Right ventricle myocardium superior (tissue), 1 donor: ENCODE measurements around the gene TUBB8B. TPM values are rescaled to one million over a fixed set of nuclear protein-coding genes. Genes with fewer than 3 reads are reported as not detected.
"Not testable (repeated sequence)": the region's sequence is repeated elsewhere in the genome, so short reads cannot be mapped to it uniquely, and the experiment has no call there.

Experiments
- ATAC-seq: fragments of 200-7000 bp; cut with Tn5 transposase; one replicate; pipeline ENCODE4 v1.9.1; 2020; ENCODE audit warnings: mild to moderate bottlenecking; ENCODE audit not compliant: poor library complexity
- DNase-seq: peaks from one replicate; pipeline ENCODE4 v3.0.0-alpha.2; 2020
- intact Hi-C: fragments of 100-400 bp; cut with DNase I; formaldehyde crosslinking; loops from one replicate; pipeline ENCODE4 v1.11.2; 2022
- total RNA-seq: library from RNA; stranded (reverse); fragmentation: NEBNext Ultra II Directional; extraction: Animal tissue kit (Norgen Biotek cat#: 25700); gene quantifications from one replicate; pipeline ENCODE4 v1.2.1, GENCODE V29; 2021
- donor health status: DM: no; HTN: yes; CAD: no; lungs with severe emphysema.

The TUBB8B gene
- total RNA-seq, 1 donor from 2014 or later = not detected

DNA sequence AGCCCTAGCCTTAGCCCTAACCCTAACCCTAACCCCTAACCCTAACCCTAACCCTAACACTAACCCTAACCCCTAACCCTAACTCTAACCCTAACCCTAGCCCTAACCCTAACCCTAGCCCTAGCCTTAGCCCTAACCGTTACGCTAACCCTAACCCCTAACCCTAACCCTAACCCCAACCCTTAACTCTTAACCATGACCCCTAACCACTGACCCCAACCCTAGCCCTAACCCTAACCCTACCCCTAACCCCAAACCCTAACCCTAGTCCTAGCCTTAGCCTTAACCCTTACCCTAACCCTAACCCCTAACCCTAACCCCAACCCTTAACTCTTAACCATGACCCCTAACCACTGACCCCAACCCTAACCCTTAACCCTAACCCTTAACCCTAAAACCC, 14.2 kb upstream of the TUBB8B start:
- intact Hi-C loops, ATAC-seq, DNase-seq: not testable (repeated sequence)

DNA sequence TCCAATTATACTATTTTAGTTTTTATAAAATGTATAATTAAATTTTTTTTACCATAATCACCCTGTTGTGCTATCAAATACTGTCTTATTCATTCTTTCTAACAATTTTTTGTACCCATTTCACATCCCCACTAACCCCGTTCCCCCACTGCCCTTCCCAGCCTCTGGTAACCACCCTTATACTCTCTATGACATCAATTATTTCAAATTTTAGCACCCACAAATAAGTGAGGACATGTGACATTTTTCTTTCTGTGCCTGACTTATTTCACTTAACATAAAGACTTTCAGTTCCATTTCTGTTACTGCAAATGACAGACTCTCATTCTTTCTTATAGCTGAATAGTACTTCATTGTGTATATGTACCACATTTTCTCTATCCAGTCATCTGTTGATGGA, 5.0 kb upstream of the TUBB8B start:
- DNase-seq, ATAC-seq, intact Hi-C loops: not testable (repeated sequence)

DNA sequence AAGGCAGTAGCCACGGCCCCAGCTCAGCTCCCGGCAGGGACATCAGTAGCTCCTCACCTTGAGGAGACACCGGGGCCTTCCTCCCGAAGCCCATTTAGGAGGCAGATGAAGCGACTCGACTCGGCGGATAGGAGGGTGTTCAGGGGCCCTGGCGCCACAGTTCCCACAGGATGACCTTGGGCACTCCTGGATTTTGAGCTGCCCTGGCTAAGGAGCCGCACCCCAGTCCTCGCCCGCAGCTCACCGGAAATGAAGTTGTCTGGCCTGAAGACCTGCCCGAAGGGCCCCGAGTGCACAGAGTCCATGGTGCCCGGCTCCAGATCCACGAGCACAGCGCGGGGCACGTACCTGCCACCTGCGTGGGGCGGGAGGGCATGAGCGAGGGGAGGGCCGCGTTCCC, 719 bp downstream of the TUBB8B start:
- intact Hi-C loops, DNase-seq, ATAC-seq: not testable (repeated sequence)

DNA sequence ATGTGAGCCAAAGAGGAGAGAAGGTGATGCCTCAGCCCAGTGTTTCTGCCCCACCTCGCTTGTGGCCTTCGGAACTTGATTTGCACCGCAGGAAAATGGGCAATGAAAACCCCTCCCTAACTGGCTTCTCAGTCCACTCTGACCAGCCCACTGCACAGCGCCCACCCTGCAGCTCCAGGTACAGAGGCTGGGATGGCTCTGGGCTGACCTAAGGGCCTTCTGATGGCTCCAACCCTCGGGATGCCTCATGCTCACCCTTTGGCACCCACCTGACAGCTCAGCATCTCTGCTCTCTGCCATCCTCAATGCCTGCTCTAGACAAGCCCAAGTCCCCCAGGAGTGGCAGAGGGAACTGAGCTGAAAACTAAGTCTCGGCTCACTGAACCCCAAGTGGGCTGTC, 36.2 kb downstream of the TUBB8B start:
- intact Hi-C loops, DNase-seq: not testable (repeated sequence)
- ATAC-seq = peak; percentile 29

DNA sequence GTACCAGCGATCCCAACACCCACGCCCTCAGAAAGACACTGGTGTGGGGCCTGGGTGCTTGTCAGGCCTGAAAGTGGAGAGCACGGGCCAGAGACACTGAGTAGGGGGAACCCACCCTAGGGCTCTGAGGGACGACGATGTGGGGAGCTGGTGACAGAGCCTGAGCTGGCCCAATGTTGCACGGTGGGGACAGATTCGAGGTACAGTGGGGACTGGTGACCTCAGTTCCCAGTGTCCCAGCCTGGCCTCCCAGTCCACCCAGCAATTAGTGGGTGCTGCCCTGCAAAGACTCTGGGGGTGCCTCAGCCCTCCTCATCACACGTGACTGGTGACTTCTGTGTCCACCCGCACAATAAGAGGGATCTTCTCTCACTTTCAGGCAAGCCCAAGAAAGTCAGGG, 36.6 kb downstream of the TUBB8B start:
- peak; percentile 20 for ATAC-seq
- DNase-seq, intact Hi-C loops: not testable (repeated sequence)

DNA sequence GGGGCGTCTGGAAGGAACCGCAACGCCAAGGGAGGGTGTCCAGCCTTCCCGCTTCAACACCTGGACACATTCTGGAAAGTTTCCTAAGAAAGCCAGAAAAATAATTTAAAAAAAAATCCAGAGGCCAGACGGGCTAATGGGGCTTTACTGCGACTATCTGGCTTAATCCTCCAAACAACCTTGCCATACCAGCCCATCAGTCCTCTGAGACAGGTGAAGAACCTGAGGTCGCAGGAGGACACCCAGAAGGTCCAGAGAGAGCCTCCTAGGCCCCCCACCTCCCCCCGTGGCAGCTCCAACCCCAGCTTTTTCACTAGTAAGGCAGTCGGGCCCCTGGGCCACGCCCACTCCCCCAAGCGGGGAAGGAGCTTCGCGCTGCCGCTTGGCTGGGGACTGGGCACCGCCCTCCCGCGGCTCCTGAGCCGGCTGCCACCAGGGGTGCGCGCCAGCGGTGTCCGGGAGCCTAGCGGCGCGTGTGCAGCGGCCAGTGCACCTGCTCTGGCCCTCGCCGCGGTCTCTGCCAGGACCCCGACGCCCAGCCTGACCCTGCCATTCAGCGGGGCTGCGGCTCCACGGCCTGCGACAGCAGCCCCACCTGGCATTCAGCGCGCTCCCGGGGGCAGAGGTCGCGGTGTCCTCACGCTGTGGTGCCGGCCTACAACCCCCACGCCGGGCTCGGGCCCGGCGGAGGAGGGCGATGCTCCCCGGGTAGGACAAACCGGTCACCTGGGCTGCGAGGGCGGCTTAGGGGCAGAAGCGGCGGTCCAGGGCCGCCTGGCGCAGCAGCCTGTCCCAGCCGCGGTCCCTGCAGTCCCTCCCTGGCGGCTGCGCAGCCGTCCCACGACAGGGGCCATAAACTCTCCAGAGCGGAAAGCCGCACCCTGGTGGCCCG, 37.8 kb downstream of the TUBB8B start:
- ATAC-seq, DNase-seq, intact Hi-C loops: not testable (repeated sequence)

DNA sequence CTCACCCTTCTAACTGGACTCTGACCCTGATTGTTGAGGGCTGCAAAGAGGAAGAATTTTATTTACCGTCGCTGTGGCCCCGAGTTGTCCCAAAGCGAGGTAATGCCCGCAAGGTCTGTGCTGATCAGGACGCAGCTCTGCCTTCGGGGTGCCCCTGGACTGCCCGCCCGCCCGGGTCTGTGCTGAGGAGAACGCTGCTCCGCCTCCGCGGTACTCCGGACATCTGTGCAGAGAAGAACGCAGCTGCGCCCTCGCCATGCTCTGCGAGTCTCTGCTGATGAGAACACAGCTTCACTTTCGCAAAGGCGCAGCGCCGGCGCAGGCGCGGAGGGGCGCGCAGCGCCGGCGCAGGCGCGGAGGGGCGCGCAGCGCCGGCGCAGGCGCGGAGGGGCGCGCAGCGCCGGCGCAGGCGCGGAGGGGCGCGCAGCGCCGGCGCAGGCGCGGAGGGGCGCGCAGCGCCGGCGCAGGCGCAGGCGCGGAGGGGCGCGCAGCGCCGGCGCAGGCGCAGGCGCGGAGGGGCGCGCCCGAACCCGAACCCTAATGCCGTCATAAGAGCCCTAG, 38.7 kb downstream of the TUBB8B start:
- peak; percentile 46 for ATAC-seq
- DNase-seq = peak; percentile 49
- intact Hi-C loops = not testable (repeated sequence)

DNA sequence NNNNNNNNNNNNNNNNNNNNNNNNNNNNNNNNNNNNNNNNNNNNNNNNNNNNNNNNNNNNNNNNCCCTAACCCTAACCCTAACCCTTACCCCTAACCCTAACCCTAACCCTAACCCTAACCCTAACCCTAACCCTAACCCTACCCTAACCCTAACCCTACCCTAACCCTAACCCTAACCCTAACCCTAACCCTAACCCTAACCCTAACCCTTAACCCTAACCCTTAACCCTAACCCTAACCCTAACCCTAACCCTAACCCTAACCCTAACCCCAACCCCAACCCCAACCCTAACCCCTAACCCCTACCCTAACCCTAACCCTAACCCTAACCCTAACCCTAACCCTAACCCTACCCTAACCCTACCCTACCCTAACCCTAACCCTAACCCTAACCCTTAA, 39.5 kb downstream of the TUBB8B start:
- DNase-seq, intact Hi-C loops, ATAC-seq: not testable (repeated sequence)

Other genes starting within 250 kb of the TUBB8B start
- gene USP14, start 108.9 kb upstream of the TUBB8B start, total RNA-seq = 47.8 TPM
- 10.4 TPM for gene THOC1, start 218.4 kb upstream of the TUBB8B start, total RNA-seq